ENCODE results near the gene NEK6.

GRCh38 chr9:124304285-124304684 is 46.5 kb downstream of the NEK6 start:
- no peak for TF ChIP-seq POLR2A (IDR thresholded peaks at IDR 0.05)
- TF ChIP-seq, protein P1, sequence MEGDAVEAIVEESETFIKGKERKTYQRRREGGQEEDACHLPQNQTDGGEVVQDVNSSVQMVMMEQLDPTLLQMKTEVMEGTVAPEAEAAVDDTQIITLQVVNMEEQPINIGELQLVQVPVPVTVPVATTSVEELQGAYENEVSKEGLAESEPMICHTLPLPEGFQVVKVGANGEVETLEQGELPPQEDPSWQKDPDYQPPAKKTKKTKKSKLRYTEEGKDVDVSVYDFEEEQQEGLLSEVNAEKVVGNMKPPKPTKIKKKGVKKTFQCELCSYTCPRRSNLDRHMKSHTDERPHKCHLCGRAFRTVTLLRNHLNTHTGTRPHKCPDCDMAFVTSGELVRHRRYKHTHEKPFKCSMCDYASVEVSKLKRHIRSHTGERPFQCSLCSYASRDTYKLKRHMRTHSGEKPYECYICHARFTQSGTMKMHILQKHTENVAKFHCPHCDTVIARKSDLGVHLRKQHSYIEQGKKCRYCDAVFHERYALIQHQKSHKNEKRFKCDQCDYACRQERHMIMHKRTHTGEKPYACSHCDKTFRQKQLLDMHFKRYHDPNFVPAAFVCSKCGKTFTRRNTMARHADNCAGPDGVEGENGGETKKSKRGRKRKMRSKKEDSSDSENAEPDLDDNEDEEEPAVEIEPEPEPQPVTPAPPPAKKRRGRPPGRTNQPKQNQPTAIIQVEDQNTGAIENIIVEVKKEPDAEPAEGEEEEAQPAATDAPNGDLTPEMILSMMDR (IDR thresholded peaks at IDR 0.05), result no peak

All from testis (tissue), 2 donors.